Diencephalon (tissue), 1 donor: ENCODE results near the gene ZNF223. TPM values are rescaled to one million over a fixed set of nuclear protein-coding genes. Genes with fewer than 3 reads are reported as not detected.

Experiments used
- small RNA-seq: library from RNA; depleted of rRNA; stranded (forward); fragments of <200 nt; gene quantifications from one replicate; pipeline ENCODE3, GENCODE V24; 2014
- total RNA-seq: library from RNA; depleted of rRNA; stranded (reverse); fragments of >200 nt; gene quantifications from one replicate; pipeline ENCODE4 v1.2.3, GENCODE V29; 2014

The ZNF223 gene
- total RNA-seq: 12.0 TPM

DNA sequence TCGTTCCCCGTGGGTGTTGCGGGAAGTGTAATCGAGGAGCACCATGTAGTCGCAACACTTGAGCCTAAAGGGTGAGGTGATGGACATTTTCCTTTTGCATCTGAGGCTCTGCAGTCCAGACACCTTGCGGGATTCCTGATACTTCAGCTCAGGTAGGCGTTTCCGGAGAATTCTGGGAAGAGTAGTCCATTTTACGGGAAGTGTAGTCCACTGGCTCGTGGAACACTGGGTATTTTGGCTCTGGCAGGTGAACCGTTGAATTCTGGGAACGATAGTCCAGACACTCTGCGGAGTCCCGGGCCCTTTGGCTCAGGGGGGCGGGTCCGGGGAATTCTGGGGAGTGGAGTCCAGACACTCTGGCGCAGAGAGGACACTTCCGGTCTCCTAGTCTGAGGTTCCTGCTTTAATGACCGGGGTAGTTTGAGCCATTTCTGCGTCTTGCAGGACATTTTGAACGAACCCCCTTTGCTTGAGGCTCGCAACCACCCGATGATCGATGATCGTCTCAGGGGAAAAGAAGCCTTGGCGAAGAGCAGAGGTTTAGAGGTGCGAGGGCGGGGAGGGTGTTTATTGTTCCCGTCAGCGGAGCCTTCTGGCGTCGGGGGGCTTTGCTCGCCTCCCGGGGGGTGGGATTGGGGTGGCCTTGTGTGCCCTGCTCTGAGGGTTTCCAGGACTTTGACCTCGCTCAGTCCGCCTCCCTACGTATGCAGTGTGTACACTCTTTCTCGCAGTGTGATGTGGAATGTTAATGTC, at the start of gene ZNF223:
TSS of gene ZNF223 (plus strand) at position 387 of the 753 bp plus-strand sequence. CDS start 3,141 bp downstream, outside the sequence.

DNA sequence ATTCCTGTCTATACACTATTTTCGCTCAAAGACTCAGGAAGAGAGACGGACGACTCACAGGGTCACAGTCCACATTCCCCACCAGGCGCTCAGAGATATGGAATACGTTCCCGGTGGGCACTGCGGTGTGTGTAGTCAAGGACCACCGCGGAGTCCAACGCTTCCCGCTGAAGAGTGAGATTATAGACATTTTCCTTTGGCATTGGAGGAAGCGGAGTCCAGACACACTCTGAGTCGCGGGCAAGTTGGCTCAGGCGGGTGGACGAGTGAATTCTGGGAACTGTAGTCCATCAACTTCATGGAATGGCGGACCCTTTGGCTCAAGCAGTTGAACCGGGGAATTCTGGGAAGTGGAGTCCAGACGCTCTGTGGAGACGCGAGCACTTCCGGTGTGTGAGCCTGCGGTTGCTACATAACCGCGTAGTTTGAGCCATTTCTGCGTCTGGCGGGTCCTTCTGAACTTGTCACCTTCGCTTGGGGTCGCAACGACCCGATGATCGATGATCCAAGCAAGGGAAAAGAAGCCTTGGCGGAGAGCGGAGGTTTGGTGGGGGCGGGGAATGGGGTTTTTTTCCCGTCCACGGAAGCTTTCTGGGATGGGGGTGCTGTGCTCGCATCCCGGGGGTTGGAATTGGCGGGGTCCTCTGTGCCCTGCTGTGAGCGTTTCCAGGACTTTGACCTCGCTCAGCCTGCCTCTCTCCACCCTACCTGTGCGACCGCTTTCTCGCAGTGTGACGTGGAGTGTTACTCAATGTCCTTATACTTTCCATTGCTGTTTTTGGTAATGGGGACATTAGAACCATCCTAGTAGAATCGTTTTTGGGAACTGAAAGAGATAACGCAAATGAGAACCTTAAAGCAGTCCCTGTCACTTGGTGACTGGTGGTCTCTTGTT, 49.0 kb upstream of the ZNF223 start, which contains the start of gene ZNF230:
TSS of gene ZNF230 (plus strand) at position 392 of the 895 bp plus-strand sequence. CDS start 4,122 bp downstream, outside the sequence.

DNA sequence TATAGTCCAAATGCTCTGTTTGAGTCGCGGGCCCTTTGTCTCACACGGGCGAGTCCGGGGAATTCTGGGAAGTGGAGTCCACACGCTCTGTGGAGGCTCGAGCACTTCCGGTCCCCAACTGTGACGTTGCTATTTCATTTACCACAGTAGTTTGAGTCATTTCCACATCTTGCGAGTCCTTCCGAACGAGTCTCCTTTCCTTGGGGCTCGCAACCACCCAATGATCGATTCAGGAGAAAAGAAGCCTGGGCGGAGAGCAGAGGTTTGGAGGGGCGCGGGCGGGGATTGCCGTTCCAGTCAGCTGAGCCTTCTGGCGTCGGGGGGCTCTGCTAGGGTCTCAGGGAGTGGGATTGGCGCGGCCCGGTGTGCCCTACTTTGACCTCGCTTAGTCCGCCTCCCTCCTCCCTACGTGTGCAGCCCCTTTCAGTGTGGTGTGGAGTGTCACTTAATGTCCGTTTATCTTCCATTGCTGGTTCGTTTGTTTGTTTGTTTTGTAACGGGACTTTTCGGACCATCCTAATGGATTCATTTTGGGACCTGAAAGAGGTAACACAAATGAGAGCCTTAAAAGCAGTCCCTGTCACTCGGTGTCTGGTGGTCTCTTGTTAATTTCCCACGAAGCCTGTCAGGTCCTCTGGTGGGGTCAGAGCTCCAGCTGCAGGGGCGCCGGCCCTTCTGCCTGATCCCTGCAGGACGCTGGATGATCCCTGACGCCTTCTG, 26.5 kb upstream of the ZNF223 start, which contains the start of gene ZNF222:
TSS of gene ZNF222 (plus strand) at position 163 of the 720 bp plus-strand sequence. CDS start at position 221, 58 bp downstream.

DNA sequence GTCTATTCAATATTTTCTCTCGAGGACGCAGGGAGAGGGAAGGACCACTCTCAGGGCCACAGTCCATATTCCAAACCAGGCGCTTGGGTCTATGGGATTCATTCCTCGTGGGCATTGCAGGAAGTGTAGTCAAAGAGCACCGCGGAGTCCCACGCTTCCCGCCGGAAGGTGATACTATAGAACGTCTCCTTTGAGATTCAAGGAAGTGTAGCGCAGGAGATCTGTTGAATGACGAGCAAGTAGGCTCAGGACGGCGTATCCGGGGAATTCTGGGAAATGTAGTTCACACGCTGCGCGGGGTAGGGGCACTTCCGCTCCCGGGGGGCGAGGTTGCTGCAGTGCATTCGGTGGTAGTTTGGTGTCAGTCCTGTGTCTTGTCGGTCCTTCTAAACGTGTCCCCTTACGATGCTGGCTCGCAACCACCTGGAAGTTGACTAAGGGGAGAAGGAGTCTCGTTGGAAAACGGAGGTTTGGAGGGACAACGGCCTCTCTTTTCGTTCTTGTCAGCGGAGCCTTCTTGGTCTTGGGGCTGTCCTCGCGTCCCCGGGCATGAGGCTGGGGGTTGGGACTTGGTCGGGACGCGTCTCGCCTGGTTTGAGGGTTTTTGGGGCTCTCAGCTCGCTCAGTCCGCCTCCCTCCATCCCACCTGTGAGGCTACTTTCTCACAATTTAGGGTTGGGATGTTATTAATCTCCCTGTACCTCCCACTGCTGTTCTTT, 20.1 kb downstream of the ZNF223 start, which contains the start of gene ZNF284:
TSS of gene ZNF284 (plus strand) at position 336 of the 719 bp plus-strand sequence. CDS start 4,231 bp downstream, outside the sequence.

DNA sequence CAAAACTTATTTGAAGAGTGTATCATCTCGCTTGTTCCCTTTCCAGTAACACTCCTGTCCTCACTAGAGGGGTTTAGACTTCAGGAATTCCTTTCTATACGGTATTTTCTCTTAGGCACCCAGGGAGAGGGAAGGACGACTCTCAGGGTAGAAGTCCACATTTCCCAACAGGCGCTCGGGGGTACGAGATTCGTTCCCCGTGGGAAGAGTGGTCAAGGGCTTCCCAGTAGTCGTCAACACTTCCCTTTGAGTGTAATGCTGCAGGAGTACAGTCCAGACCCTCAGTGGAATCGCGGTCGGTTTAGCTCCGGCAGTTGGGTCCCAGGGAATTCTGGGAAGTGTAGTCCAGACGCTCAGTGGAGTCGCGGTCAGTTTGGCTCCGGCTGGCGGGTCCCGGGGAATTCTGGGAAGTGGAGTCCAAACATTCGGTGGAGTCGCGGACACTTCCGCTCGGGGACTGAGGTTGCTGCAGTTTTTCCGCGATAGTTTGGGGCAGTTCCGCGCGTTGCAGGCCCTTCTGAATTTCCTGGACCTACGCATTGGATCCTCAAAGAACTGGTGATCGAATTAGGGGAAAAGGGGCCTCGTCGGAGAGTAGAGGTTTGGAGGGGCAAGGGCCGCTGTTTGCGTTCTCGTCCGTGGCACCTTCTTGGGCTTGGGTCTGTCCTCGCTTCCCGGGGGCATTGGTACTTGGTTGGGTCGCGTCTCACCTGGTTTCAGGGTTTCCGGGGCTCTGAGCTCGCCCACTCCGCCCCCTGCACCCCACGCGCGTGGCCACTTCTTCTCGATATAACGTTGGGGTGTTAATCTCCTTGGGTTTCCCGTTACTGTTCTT, 42.3 kb downstream of the ZNF223 start, which contains the start of gene ZNF224:
TSS of gene ZNF224 (plus strand) at position 431 of the 835 bp plus-strand sequence. CDS start 3,513 bp downstream, outside the sequence.

DNA sequence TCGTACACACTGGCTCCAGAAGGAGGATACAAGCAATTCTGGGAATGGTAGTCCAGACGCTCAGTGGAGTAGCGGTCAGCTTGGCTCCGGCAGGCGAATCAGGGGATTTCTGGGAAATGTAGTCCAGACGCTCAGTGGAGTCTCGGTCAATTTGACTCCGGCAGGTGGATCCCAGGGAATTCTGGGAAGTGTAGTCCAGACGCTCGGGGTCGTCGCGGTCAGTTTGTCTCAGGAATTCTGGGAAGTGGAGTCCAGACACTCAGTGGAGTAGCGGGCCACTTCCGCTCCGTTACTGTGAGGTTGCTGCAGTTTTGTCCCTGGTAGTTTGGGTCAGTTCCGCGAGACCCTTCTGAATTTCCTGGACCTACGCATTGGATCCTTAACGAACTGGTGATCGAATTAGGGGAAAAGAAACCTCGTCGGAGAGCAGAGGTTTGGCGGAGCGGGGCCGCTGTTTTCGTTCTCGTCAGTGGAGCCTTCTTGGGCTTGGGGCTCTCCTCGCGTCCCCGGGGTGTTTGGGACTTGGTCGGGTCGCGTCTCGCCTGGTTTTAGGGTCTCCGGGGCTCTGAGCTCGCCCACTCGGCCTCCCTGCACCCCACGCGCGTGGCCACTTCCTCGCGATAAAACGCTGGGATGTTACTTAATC, 61.4 kb downstream of the ZNF223 start, which contains the start of gene ZNF225:
TSS of gene ZNF225 (plus strand) at position 262 of the 646 bp plus-strand sequence. CDS start 2,429 bp downstream, outside the sequence.

Small RNA genes lying within 50 kb of the gene (small RNA-seq; reads per million reads assigned to genes)
- gene RNU6-902P: not detected

Other genes with a start within 250 kb of the ZNF223 start
- 6.7 TPM for gene LYPD5, start 249.6 kb upstream of the ZNF223 start, total RNA-seq
- 36.2 TPM for gene ZNF283, start 224.7 kb upstream of the ZNF223 start, total RNA-seq
- gene ZNF404, start 168.1 kb upstream of the ZNF223 start, total RNA-seq: 9.5 TPM
- 25.6 TPM for gene ZNF45, start 116.8 kb upstream of the ZNF223 start, total RNA-seq
- 20.3 TPM for gene ZNF221, start 100.8 kb upstream of the ZNF223 start, total RNA-seq
- 13.8 TPM for gene ZNF155, start 67.8 kb upstream of the ZNF223 start, total RNA-seq
- gene ZNF230, start 49.1 kb upstream of the ZNF223 start, total RNA-seq: 8.1 TPM
- gene ZNF222, start 26.7 kb upstream of the ZNF223 start, total RNA-seq: 17.3 TPM
- 9.9 TPM for gene ZNF284, start 20.1 kb downstream of the ZNF223 start, total RNA-seq
- gene ZNF224, start 42.3 kb downstream of the ZNF223 start, total RNA-seq: 46.1 TPM
- 12.5 TPM for gene ZNF225, start 61.4 kb downstream of the ZNF223 start, total RNA-seq
- gene ZNF234, start 89.5 kb downstream of the ZNF223 start, total RNA-seq: 19.6 TPM
- gene ZNF226, start 113.1 kb downstream of the ZNF223 start, total RNA-seq: 53.1 TPM
- 39.2 TPM for gene ZNF227, start 160.5 kb downstream of the ZNF223 start, total RNA-seq
- 15.9 TPM for gene ZNF233, start 207.8 kb downstream of the ZNF223 start, total RNA-seq